HG03095 (cell line): ENCODE data around the gene TH.

Experiments used
- ATAC-seq: cut with Tn5 transposase; IDR thresholded peaks from one replicate; pipeline ENCODE4 v1.9.1; 2021; ENCODE audit warnings: moderate library complexity; ENCODE audit not compliant: unreplicated experiment

Gene TH

GRCh38 chr11:2115308-2115707 lies 56.3 kb downstream of the TH start:
- no peak for ATAC-seq

GRCh38 chr11:2114430-2115241 lies 57.0 kb downstream of the TH start:
- ATAC-seq = no peak
